Measurements from ENCODE around the gene UTP4.

Gene UTP4

GRCh38 chr16:69190598-69190997 is 58.1 kb downstream of the UTP4 start:
- H3K27me3 ChIP-seq (ENCODE audit: control insufficient read depth, insufficient read depth, low read length): no peaks in the 10 kb centered on the region
- no peak overlapping the region for H2AFZ ChIP-seq
- peak overlapping the region; percentile 8 for H3K4me2 ChIP-seq (ENCODE audit: low read length)
- no peaks in the 10 kb centered on the region for H3K9me3 ChIP-seq (ENCODE audit: control insufficient read depth, low read length)
- TF ChIP-seq CTCF (IDR thresholded peaks at IDR 0.05): no peak
- H3K4me1 ChIP-seq: peaks cover 21% of the 10 kb centered on the region
- no peaks in the 10 kb centered on the region for H3K36me3 ChIP-seq (ENCODE audit: control insufficient read depth, insufficient read depth, low read length)
- H3K27ac ChIP-seq: peak overlapping the region; percentile 7
- H3K9ac ChIP-seq: no peak overlapping the region
- H3K4me3 ChIP-seq (ENCODE audit: low read depth, low read length): no peak overlapping the region
- H3K79me2 ChIP-seq: peaks cover 22% of the 10 kb centered on the region

- no peaks in the 10 kb centered on the region for H3K27me3 ChIP-seq (ENCODE audit: control insufficient read depth, insufficient read depth, low read length)
- no peak overlapping the region for H3K4me3 ChIP-seq (ENCODE audit: low read depth, low read length)
- TF ChIP-seq CTCF (IDR thresholded peaks at IDR 0.05): no peak
- no peak overlapping the region for H2AFZ ChIP-seq
- no peak overlapping the region for H3K9ac ChIP-seq
- peaks cover 26% of the 10 kb centered on the region for H3K79me2 ChIP-seq
- no peaks in the 10 kb centered on the region for H3K36me3 ChIP-seq (ENCODE audit: control insufficient read depth, insufficient read depth, low read length)
- no peak overlapping the region for H3K4me2 ChIP-seq (ENCODE audit: low read length)
- no peaks in the 10 kb centered on the region for H3K9me3 ChIP-seq (ENCODE audit: control insufficient read depth, low read length)
- peaks cover 22% of the 10 kb centered on the region for H3K4me1 ChIP-seq
- H3K27ac ChIP-seq: no peak overlapping the region
Measured at GRCh38 chr16:69191136-69191535, 58.7 kb downstream of the UTP4 start.

DNA sequence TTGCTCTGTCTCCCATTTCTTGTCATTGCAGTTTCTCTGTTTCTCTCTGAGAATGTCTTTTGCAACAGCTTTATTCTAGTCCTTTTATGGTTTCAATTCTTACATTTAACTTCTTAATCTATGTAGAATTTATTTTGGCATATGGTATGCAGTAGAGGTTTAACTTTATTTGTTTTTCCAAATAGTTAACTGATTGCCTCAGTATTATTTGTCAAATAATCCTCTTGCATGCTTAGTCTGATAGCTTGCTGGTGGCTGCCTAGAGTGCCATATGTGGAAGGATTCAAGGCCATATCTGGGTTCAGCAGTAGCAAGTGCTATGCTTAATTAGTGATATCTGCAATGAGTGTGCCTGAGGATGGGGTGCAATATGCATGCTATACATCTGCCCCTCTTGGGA is 61.4 kb downstream of the UTP4 start:
- no peak overlapping the region for H3K27ac ChIP-seq
- peaks cover 24% of the 10 kb centered on the region for H3K4me1 ChIP-seq
- H3K4me3 ChIP-seq (ENCODE audit: low read depth, low read length): no peak overlapping the region
- H3K79me2 ChIP-seq: peaks cover 29% of the 10 kb centered on the region
- no peak overlapping the region for H3K9ac ChIP-seq
- H3K27me3 ChIP-seq (ENCODE audit: control insufficient read depth, insufficient read depth, low read length): no peaks in the 10 kb centered on the region
- H2AFZ ChIP-seq: no peak overlapping the region
- H3K4me2 ChIP-seq (ENCODE audit: low read length): peak overlapping the region; percentile 24
- H3K36me3 ChIP-seq (ENCODE audit: control insufficient read depth, insufficient read depth, low read length): no peaks in the 10 kb centered on the region
- H3K9me3 ChIP-seq (ENCODE audit: control insufficient read depth, low read length): no peaks in the 10 kb centered on the region
- TF ChIP-seq CTCF (IDR thresholded peaks at IDR 0.05): no peak

- no peak overlapping the region for H3K4me2 ChIP-seq (ENCODE audit: low read length)
- peaks cover 24% of the 10 kb centered on the region for H3K4me1 ChIP-seq
- H3K36me3 ChIP-seq (ENCODE audit: control insufficient read depth, insufficient read depth, low read length): no peaks in the 10 kb centered on the region
- H3K9ac ChIP-seq: no peak overlapping the region
- H2AFZ ChIP-seq: no peak overlapping the region
- H3K27ac ChIP-seq: no peak overlapping the region
- no peaks in the 10 kb centered on the region for H3K27me3 ChIP-seq (ENCODE audit: control insufficient read depth, insufficient read depth, low read length)
- no peak for TF ChIP-seq CTCF (IDR thresholded peaks at IDR 0.05)
- peaks cover 28% of the 10 kb centered on the region for H3K79me2 ChIP-seq
- no peaks in the 10 kb centered on the region for H3K9me3 ChIP-seq (ENCODE audit: control insufficient read depth, low read length)
- no peak overlapping the region for H3K4me3 ChIP-seq (ENCODE audit: low read depth, low read length)
Measured at GRCh38 chr16:69194488-69194887, 62.0 kb downstream of the UTP4 start.

DNA sequence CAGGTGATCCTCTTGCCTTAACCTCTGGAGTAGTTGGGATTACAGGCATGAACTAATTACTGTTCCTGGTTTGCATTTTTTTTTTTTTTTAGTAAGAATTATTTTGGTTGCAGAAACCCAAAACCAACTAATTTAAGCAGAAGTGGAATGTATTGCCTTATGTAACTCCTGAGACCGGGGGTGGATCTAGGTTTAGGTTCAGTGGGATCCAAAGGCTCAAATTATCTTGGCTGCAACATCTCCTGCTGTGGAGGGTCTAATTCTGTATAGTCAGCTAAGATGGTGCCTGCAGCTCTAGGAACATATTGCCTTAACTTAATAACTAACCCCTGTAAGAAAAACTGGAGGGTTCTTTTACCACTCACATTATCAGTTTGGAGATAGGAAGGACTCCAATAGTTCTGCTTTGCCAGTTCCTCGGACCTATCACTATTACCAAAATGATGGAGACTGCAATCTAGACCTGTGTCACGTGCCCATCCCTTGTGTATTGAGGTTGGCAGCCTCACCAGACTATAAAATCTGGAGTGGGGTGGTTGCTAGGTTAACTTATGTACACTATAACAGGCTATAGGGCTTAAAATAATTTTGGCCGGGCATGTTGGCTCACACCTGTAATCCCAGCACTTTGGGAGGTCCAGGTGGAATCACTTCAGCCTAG is 63.0 kb downstream of the UTP4 start:
- Histone ChIP-seq H2AFZ (no peak overlapping the region), H3K27ac (no peak overlapping the region), H3K79me2 (peaks cover 28% of the 10 kb centered on the region), H3K4me1 (peaks cover 14% of the 10 kb centered on the region), H3K4me3 (ENCODE audit: low read depth, low read length) (no peak overlapping the region), H3K9me3 (ENCODE audit: control insufficient read depth, low read length) (no peaks in the 10 kb centered on the region), H3K9ac (no peak overlapping the region), H3K36me3 (ENCODE audit: control insufficient read depth, insufficient read depth, low read length) (no peaks in the 10 kb centered on the region), H3K4me2 (ENCODE audit: low read length) (peak overlapping the region; percentile 34), H3K27me3 (ENCODE audit: control insufficient read depth, insufficient read depth, low read length) (no peaks in the 10 kb centered on the region)
- TF ChIP-seq CTCF (IDR thresholded peaks at IDR 0.05): no peak
